Mammary epithelial cell (primary cell): ENCODE data around the gene CBX7.

Experiments used
- EZH2 ChIP-seq: IDR thresholded peaks from 2 replicates; pipeline ENCODE4 v1.6.1; 2012; ENCODE audit warnings: low read length, inconsistent platforms, borderline replicate concordance
- TF ChIP-seq, protein P1 (sequence below), 2 donors: IDR thresholded peaks in 1 of 2; conservative IDR thresholded peaks in 1 of 2; 2 replicates each; pipeline ENCODE4 v1.5.1; 2011 to 2012; ENCODE audit warnings: inconsistent platforms in 2 of 2, low read length in 2 of 2, mild to moderate bottlenecking in 2 of 2, control low read depth in 1 of 2, low read depth in 1 of 2; ENCODE audit not compliant: insufficient read depth in 1 of 2; ENCODE audit errors: extremely low read depth in 1 of 2

DNA sequence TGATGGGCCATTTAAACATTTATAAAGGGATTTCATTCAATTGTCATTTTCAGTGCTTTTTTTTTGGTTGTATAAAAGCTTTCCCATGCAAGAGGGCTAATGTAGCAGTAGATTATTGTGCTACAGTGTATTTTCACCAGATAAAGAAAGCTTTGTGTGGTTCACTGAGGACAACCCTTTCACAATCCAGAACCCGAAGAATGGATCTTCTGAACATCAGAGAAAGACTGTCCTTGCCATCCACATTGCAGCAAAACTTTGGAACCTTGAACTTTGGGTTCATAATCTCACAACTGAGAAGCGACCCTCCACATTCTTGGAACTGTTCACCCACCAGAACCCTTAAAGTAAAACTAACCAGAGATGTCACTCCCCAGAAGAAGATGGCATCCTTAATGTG, 46.2 kb downstream of the CBX7 start:
- TF ChIP-seq, protein P1, sequence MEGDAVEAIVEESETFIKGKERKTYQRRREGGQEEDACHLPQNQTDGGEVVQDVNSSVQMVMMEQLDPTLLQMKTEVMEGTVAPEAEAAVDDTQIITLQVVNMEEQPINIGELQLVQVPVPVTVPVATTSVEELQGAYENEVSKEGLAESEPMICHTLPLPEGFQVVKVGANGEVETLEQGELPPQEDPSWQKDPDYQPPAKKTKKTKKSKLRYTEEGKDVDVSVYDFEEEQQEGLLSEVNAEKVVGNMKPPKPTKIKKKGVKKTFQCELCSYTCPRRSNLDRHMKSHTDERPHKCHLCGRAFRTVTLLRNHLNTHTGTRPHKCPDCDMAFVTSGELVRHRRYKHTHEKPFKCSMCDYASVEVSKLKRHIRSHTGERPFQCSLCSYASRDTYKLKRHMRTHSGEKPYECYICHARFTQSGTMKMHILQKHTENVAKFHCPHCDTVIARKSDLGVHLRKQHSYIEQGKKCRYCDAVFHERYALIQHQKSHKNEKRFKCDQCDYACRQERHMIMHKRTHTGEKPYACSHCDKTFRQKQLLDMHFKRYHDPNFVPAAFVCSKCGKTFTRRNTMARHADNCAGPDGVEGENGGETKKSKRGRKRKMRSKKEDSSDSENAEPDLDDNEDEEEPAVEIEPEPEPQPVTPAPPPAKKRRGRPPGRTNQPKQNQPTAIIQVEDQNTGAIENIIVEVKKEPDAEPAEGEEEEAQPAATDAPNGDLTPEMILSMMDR (conservative IDR thresholded peaks at IDR 0.05 in 1 of 2, IDR thresholded peaks at IDR 0.05 in 1 of 2; ENCODE audit: extremely low read depth in 1 of 2, insufficient read depth in 1 of 2, low read depth in 1 of 2, low read length in 2 of 2), result no peak
- no peak for TF ChIP-seq EZH2
